Neural cell (in vitro differentiated cells): ENCODE data around the gene STRBP.

ENCODE experiments used
- EZH2 ChIP-seq: fragments of 200-600, 300-800 bp; shearing (Covaris generic), sonication (generic); IDR thresholded peaks from 2 replicates; pipeline ENCODE4 v1.6.1; 2014; ENCODE audit warnings: antibody characterized with exemption, low read length, borderline replicate concordance, mild to moderate bottlenecking; ENCODE audit not compliant: insufficient read depth, poor library complexity, severe bottlenecking
- MXI1 ChIP-seq: fragments of 450-650 bp; conservative IDR thresholded peaks from 2 replicates; pipeline ENCODE4 v1.6.1; 2014; ENCODE audit warnings: antibody characterized with exemption, mild to moderate bottlenecking; ENCODE audit not compliant: poor library complexity, severe bottlenecking
- POLR2AphosphoS5 ChIP-seq: IDR thresholded peaks from 2 replicates; pipeline ENCODE4 v1.6.1; 2012
- RAD21 ChIP-seq: fragments of 450-650 bp; conservative IDR thresholded peaks from 2 replicates; pipeline ENCODE4 v1.6.1; 2014; ENCODE audit warnings: antibody characterized with exemption, mild to moderate bottlenecking, moderate library complexity
- SMC3 ChIP-seq: fragments of 450-650 bp; conservative IDR thresholded peaks from 2 replicates; pipeline ENCODE4 v1.6.1; 2014; ENCODE audit warnings: antibody characterized with exemption, mild to moderate bottlenecking, moderate library complexity; ENCODE audit not compliant: poor library complexity
- TF ChIP-seq, protein P1 (sequence below): fragments of 450-650 bp; IDR thresholded peaks from 2 replicates; pipeline ENCODE4 v1.5.1; 2014; ENCODE audit warnings: antibody characterized with exemption, mild to moderate bottlenecking, moderate library complexity; ENCODE audit not compliant: poor library complexity, severe bottlenecking
- TF ChIP-seq, protein P2 (sequence below): IDR thresholded peaks from 2 replicates; pipeline ENCODE4 v1.6.1; 2012; ENCODE audit warnings: borderline replicate concordance

DNA sequence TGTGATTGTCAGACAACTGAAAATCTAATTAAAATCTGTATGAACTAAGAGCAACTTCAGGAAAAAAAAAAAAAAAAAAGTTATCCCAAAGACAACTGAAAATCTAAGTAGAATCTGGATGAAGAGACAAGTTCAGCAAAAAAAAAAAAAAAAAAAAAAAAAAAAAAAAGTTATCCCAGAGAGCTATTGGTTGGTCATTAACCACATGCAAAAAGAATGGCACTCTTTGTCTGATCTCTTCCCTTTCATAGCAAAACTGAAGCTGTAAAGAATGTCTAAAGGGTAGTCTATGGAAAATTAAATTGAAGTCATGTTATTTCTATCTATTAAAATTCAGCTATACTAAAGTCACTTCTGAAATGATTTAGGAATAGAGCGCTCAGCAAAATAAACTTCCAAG lies 32.9 kb downstream of the STRBP start:
- TF ChIP-seq, protein P1, sequence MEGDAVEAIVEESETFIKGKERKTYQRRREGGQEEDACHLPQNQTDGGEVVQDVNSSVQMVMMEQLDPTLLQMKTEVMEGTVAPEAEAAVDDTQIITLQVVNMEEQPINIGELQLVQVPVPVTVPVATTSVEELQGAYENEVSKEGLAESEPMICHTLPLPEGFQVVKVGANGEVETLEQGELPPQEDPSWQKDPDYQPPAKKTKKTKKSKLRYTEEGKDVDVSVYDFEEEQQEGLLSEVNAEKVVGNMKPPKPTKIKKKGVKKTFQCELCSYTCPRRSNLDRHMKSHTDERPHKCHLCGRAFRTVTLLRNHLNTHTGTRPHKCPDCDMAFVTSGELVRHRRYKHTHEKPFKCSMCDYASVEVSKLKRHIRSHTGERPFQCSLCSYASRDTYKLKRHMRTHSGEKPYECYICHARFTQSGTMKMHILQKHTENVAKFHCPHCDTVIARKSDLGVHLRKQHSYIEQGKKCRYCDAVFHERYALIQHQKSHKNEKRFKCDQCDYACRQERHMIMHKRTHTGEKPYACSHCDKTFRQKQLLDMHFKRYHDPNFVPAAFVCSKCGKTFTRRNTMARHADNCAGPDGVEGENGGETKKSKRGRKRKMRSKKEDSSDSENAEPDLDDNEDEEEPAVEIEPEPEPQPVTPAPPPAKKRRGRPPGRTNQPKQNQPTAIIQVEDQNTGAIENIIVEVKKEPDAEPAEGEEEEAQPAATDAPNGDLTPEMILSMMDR = no peak
- TF ChIP-seq POLR2AphosphoS5 (no peak), MXI1 (no peak), RAD21 (no peak), EZH2 (no peak), SMC3 (no peak)
- TF ChIP-seq, protein P2, sequence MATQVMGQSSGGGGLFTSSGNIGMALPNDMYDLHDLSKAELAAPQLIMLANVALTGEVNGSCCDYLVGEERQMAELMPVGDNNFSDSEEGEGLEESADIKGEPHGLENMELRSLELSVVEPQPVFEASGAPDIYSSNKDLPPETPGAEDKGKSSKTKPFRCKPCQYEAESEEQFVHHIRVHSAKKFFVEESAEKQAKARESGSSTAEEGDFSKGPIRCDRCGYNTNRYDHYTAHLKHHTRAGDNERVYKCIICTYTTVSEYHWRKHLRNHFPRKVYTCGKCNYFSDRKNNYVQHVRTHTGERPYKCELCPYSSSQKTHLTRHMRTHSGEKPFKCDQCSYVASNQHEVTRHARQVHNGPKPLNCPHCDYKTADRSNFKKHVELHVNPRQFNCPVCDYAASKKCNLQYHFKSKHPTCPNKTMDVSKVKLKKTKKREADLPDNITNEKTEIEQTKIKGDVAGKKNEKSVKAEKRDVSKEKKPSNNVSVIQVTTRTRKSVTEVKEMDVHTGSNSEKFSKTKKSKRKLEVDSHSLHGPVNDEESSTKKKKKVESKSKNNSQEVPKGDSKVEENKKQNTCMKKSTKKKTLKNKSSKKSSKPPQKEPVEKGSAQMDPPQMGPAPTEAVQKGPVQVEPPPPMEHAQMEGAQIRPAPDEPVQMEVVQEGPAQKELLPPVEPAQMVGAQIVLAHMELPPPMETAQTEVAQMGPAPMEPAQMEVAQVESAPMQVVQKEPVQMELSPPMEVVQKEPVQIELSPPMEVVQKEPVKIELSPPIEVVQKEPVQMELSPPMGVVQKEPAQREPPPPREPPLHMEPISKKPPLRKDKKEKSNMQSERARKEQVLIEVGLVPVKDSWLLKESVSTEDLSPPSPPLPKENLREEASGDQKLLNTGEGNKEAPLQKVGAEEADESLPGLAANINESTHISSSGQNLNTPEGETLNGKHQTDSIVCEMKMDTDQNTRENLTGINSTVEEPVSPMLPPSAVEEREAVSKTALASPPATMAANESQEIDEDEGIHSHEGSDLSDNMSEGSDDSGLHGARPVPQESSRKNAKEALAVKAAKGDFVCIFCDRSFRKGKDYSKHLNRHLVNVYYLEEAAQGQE = no peak
